HUES6 (cell line): ENCODE data around the gene NUDT9.
"Not testable (repeated sequence)": the region's sequence is repeated elsewhere in the genome, so short reads cannot be mapped to it uniquely, and the experiment has no call there.

ENCODE experiments used
- H3K27ac ChIP-seq: 2 replicates; pipeline ENCODE4 v1.7.0; 2013; ENCODE audit warnings: low read depth, mild to moderate bottlenecking, low read length, inconsistent platforms
- H3K27me3 ChIP-seq: 2 replicates; pipeline ENCODE4 v1.6.1; 2013; ENCODE audit warnings: low read length; ENCODE audit not compliant: control insufficient read depth, insufficient read depth
- H3K36me3 ChIP-seq: 2 replicates; pipeline ENCODE4 v1.6.1; 2013; ENCODE audit warnings: low read length; ENCODE audit not compliant: control insufficient read depth, insufficient read depth
- H3K4me1 ChIP-seq: 2 replicates; pipeline ENCODE4 v1.6.1; 2013; ENCODE audit warnings: low read length; ENCODE audit not compliant: control insufficient read depth, insufficient read depth
- H3K4me3 ChIP-seq: 2 replicates; pipeline ENCODE4 v1.5.1; 2013; ENCODE audit warnings: low read depth, low read length
- H3K9ac ChIP-seq: one replicate; pipeline ENCODE4 v1.6.1; 2013; ENCODE audit warnings: mild to moderate bottlenecking, low read length
- H3K9me3 ChIP-seq: 2 replicates; pipeline ENCODE4 v1.6.1; 2013; ENCODE audit warnings: low read depth, low read length; ENCODE audit not compliant: control insufficient read depth, insufficient read depth

NUDT9 gene

GRCh38 chr4:87409420-87409939, 12.9 kb upstream of the NUDT9 start:
- Histone ChIP-seq H3K27me3 (no peaks in the 10 kb centered on the region), H3K4me1 (peaks cover 3% of the 10 kb centered on the region; the same call in 1 of the 2 replicates), H3K36me3 (no peaks in the 10 kb centered on the region), H3K9ac (no peak overlapping the region), H3K4me3 (no peak overlapping the region), H3K9me3 (no peaks in the 10 kb centered on the region), H3K27ac (no peak overlapping the region)

GRCh38 chr4:87410157-87410556, 12.2 kb upstream of the NUDT9 start:
- Histone ChIP-seq H3K9me3 (no peaks in the 10 kb centered on the region), H3K4me1 (peaks cover 3% of the 10 kb centered on the region; the same call in 1 of the 2 replicates), H3K27me3 (no peaks in the 10 kb centered on the region), H3K27ac (no peak overlapping the region), H3K4me3 (no peak overlapping the region), H3K36me3 (no peaks in the 10 kb centered on the region), H3K9ac (no peak overlapping the region)

GRCh38 chr4:87410679-87411078, 11.7 kb upstream of the NUDT9 start:
- no peak overlapping the region for H3K27ac ChIP-seq
- H3K9ac ChIP-seq = no peak overlapping the region
- H3K36me3 ChIP-seq = no peaks in the 10 kb centered on the region
- no peaks in the 10 kb centered on the region for H3K9me3 ChIP-seq
- peaks cover 3% of the 10 kb centered on the region; the same call in 1 of the 2 replicates for H3K4me1 ChIP-seq
- H3K4me3 ChIP-seq = no peak overlapping the region
- no peaks in the 10 kb centered on the region for H3K27me3 ChIP-seq

- Histone ChIP-seq H3K9ac (no peak overlapping the region), H3K9me3 (peaks cover 11% of the 10 kb centered on the region), H3K4me3 (no peak overlapping the region), H3K4me1 (peaks cover 6% of the 10 kb centered on the region), H3K27ac (no peak overlapping the region), H3K27me3 (no peaks in the 10 kb centered on the region), H3K36me3 (no peaks in the 10 kb centered on the region)
Measured at GRCh38 chr4:87414816-87415215, 7.6 kb upstream of the NUDT9 start.

- H3K9me3 ChIP-seq = peaks cover 11% of the 10 kb centered on the region
- no peak overlapping the region for H3K9ac ChIP-seq
- no peaks in the 10 kb centered on the region for H3K36me3 ChIP-seq
- no peak overlapping the region for H3K27ac ChIP-seq
- peaks cover 15% of the 10 kb centered on the region for H3K4me1 ChIP-seq
- H3K27me3 ChIP-seq = no peaks in the 10 kb centered on the region
- no peak overlapping the region for H3K4me3 ChIP-seq
Measured at GRCh38 chr4:87416965-87417364, 5.4 kb upstream of the NUDT9 start.

GRCh38 chr4:87418410-87418809, 4.0 kb upstream of the NUDT9 start:
- H3K4me3 ChIP-seq, H3K27ac ChIP-seq, H3K27me3 ChIP-seq, H3K9ac ChIP-seq, H3K36me3 ChIP-seq: not testable (repeated sequence)
- H3K4me1 ChIP-seq = peaks cover 15% of the 10 kb centered on the region
- H3K9me3 ChIP-seq = peaks cover 11% of the 10 kb centered on the region

- peaks cover 11% of the 10 kb centered on the region for H3K9me3 ChIP-seq
- no peaks in the 10 kb centered on the region for H3K27me3 ChIP-seq
- H3K36me3 ChIP-seq = no peaks in the 10 kb centered on the region
- H3K9ac ChIP-seq = no peak overlapping the region
- H3K27ac ChIP-seq = no peak overlapping the region
- peaks cover 15% of the 10 kb centered on the region for H3K4me1 ChIP-seq
- H3K4me3 ChIP-seq = no peak overlapping the region
Measured at GRCh38 chr4:87419578-87420249, 2.7 kb upstream of the NUDT9 start.

- H3K4me1 ChIP-seq = peaks cover 15% of the 10 kb centered on the region
- H3K36me3 ChIP-seq = no peaks in the 10 kb centered on the region
- H3K9ac ChIP-seq = no peak overlapping the region
- H3K27me3 ChIP-seq = no peaks in the 10 kb centered on the region
- H3K4me3 ChIP-seq = no peak overlapping the region
- peaks cover 11% of the 10 kb centered on the region for H3K9me3 ChIP-seq
- H3K27ac ChIP-seq = no peak overlapping the region
Measured at GRCh38 chr4:87420276-87420830, 2.0 kb upstream of the NUDT9 start.

- H3K4me1 ChIP-seq = peaks cover 15% of the 10 kb centered on the region
- no peaks in the 10 kb centered on the region for H3K36me3 ChIP-seq
- no peak overlapping the region for H3K27ac ChIP-seq
- no peaks in the 10 kb centered on the region for H3K27me3 ChIP-seq
- H3K4me3 ChIP-seq = peak overlapping the region; percentile 80
- peaks cover 8% of the 10 kb centered on the region for H3K9me3 ChIP-seq
- no peak overlapping the region for H3K9ac ChIP-seq
Measured at GRCh38 chr4:87423317-87424098, 1.1 kb downstream of the NUDT9 start.

GRCh38 chr4:87424099-87424543, 1.7 kb downstream of the NUDT9 start:
- not testable (repeated sequence) for H3K9ac ChIP-seq, H3K36me3 ChIP-seq, H3K27me3 ChIP-seq, H3K9me3 ChIP-seq, H3K27ac ChIP-seq
- H3K4me1 ChIP-seq = peaks cover 15% of the 10 kb centered on the region
- H3K4me3 ChIP-seq = peak overlapping the region; percentile 80

- Histone ChIP-seq H3K36me3 (no peaks in the 10 kb centered on the region), H3K27me3 (no peaks in the 10 kb centered on the region), H3K4me1 (peaks cover 2% of the 10 kb centered on the region), H3K27ac (no peak overlapping the region), H3K4me3 (no peak overlapping the region), H3K9me3 (no peaks in the 10 kb centered on the region), H3K9ac (no peak overlapping the region)
Measured at GRCh38 chr4:87425711-87426110, 3.3 kb downstream of the NUDT9 start.
